ENCODE results near the gene IL18R1.

GRCh38 chr2:102369866-102370265 lies 14.3 kb downstream of the IL18R1 start:
- TF ChIP-seq POLR2A (IDR thresholded peaks at IDR 0.05) (no peak), CTCF (IDR thresholded peaks at IDR 0.05) (no peak)
